ENCODE measurements around the gene PPCS.
"Not testable (repeated sequence)": the region's sequence is repeated elsewhere in the genome, so short reads cannot be mapped to it uniquely, and the experiment has no call there.

Gene PPCS

GRCh38 chr1:42454403-42454802, 1.9 kb upstream of the PPCS start:
- no peak for DNase-seq

GRCh38 chr1:42456754-42457089, 379 bp downstream of the PPCS start:
- peak; percentile 55 to 68 for DNase-seq

- DNase-seq, result no peak
These were observed 4.9 kb downstream of the PPCS start for GRCh38 chr1:42461196-42461595.

- DNase-seq, result peak; percentile 93 to 95
These were observed 6.8 kb downstream of the PPCS start, which contains the start of gene CCDC30 for GRCh38 chr1:42462828-42463763. Gene CCDC30 (plus strand): TSS chr1:42463286. CDS start chr1:42480552, 17,266 bp downstream.

GRCh38 chr1:42463921-42464320, 7.6 kb downstream of the PPCS start:
- no peak for DNase-seq

- no peak for DNase-seq
These were observed 9.7 kb downstream of the PPCS start for GRCh38 chr1:42466030-42466429.

- no peak for DNase-seq
These were observed 13.4 kb downstream of the PPCS start for GRCh38 chr1:42469727-42470126.

GRCh38 chr1:42476605-42477004, 20.3 kb downstream of the PPCS start:
- no peak for DNase-seq

- DNase-seq, result not testable (repeated sequence)
These were observed 21.0 kb downstream of the PPCS start for GRCh38 chr1:42477354-42477753.

GRCh38 chr1:42477775-42478174, 21.4 kb downstream of the PPCS start:
- DNase-seq, result no peak

- DNase-seq, result no peak
These were observed 23.3 kb downstream of the PPCS start for GRCh38 chr1:42479621-42480020.

- no peak for DNase-seq
These were observed 24.6 kb downstream of the PPCS start for GRCh38 chr1:42480921-42481320.

GRCh38 chr1:42482635-42483153, 26.4 kb downstream of the PPCS start:
- DNase-seq, result no peak

- DNase-seq, result no peak
These were observed 28.0 kb downstream of the PPCS start for GRCh38 chr1:42484382-42484781.

- no peak for DNase-seq
These were observed 33.9 kb downstream of the PPCS start for GRCh38 chr1:42490237-42490636.

GRCh38 chr1:42502031-42502430, 45.7 kb downstream of the PPCS start:
- not testable (repeated sequence) for DNase-seq

- DNase-seq, result no peak
These were observed 48.3 kb downstream of the PPCS start for GRCh38 chr1:42504535-42505128.

- DNase-seq, result no peak
These were observed 50.2 kb downstream of the PPCS start for GRCh38 chr1:42506576-42506975.
